ENCODE measurements around the gene TIMP4.

The TIMP4 gene

GRCh38 chr3:12131351-12132090, 27.2 kb downstream of the TIMP4 start:
- H3K4me3 ChIP-seq (ENCODE audit: low read depth, low read length): no peak overlapping the region
- TF ChIP-seq CTCF (IDR thresholded peaks at IDR 0.05; ENCODE audit: control insufficient read depth, extremely low read depth, insufficient read depth): no peak
- no peak for DNase-seq (ENCODE audit: low read depth)

GRCh38 chr3:12127391-12127790, 31.3 kb downstream of the TIMP4 start:
- DNase-seq (ENCODE audit: low read depth): no peak
- H3K4me3 ChIP-seq (ENCODE audit: low read depth, low read length): no peak overlapping the region
- no peak for TF ChIP-seq CTCF (IDR thresholded peaks at IDR 0.05; ENCODE audit: control insufficient read depth, extremely low read depth, insufficient read depth)

- no peak for TF ChIP-seq CTCF (IDR thresholded peaks at IDR 0.05; ENCODE audit: control insufficient read depth, extremely low read depth, insufficient read depth)
- no peak for DNase-seq (ENCODE audit: low read depth)
- H3K4me3 ChIP-seq (ENCODE audit: low read depth, low read length): no peak overlapping the region
These were observed 32.9 kb downstream of the TIMP4 start for GRCh38 chr3:12125772-12126171.

GRCh38 chr3:12121466-12121865, 37.2 kb downstream of the TIMP4 start:
- no peak overlapping the region for H3K4me3 ChIP-seq (ENCODE audit: low read depth, low read length)
- no peak for TF ChIP-seq CTCF (IDR thresholded peaks at IDR 0.05; ENCODE audit: control insufficient read depth, extremely low read depth, insufficient read depth)
- no peak for DNase-seq (ENCODE audit: low read depth)

GRCh38 chr3:12120374-12121140, 38.2 kb downstream of the TIMP4 start:
- no peak for DNase-seq (ENCODE audit: low read depth)
- no peak for TF ChIP-seq CTCF (IDR thresholded peaks at IDR 0.05; ENCODE audit: control insufficient read depth, extremely low read depth, insufficient read depth)

GRCh38 chr3:12117473-12117872, 41.2 kb downstream of the TIMP4 start:
- DNase-seq (ENCODE audit: low read depth): no peak
- H3K4me3 ChIP-seq (ENCODE audit: low read depth, low read length): no peak overlapping the region
- TF ChIP-seq CTCF (IDR thresholded peaks at IDR 0.05; ENCODE audit: control insufficient read depth, extremely low read depth, insufficient read depth): no peak

More at GRCh38 chr3:12120374-12121140, 38.2 kb downstream of the TIMP4 start:
- H3K4me3 ChIP-seq (ENCODE audit: low read depth, low read length): no peak overlapping the region

Measured in LNCaP clone FGC (cell line).